ENCODE data around the gene SAXO1.

The SAXO1 gene

DNA sequence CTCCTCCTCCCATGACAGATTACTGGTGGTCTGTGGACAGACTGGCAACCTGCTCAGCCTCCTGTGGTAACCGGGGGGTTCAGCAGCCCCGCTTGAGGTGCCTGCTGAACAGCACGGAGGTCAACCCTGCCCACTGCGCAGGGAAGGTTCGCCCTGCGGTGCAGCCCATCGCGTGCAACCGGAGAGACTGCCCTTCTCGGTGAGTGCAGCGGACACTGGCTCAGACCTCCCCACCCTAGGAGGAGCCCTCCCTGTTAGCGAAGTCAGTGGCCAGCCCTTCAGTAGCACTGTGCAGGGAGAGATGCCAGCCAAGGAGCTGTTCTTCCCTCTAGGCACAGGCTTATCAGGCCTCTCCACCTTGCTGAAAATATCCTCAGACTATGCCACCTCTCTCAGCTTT is 143.5 kb downstream of the SAXO1 start:
- TF ChIP-seq Cebpa-rat (IDR thresholded peaks at IDR 0.05), result no peak

DNA sequence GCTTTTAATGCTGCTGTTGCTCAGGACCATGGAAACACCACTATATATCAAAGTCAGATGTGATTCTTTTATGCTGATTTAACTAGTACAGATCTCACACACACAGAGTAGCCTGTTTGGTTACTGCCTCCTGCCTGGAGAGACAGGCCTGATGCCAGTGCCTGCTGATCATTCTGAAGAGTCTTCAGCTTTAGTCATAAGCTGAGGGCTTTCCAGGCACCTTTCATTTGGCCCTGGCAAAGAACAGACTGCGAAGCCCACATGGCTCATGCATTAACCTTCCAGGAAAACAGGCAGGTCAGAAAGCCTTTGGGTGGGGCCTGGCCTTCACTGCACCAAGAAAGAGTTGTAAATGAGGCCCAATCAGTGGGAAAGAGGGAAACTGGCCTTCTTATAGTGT is 144.7 kb downstream of the SAXO1 start:
- H3K36me3 ChIP-seq, result no peaks in the 10 kb centered on the region
- no peaks in the 10 kb centered on the region for H4K20me1 ChIP-seq
- TF ChIP-seq Cebpa-rat (IDR thresholded peaks at IDR 0.05), result no peak

More for the DNA sequence above, 143.5 kb downstream of the SAXO1 start:
- H3K27ac ChIP-seq, result no peak overlapping the region
- 0 out of 20 replicates have a peak, but pooled peaks cover 0 to 7% (median 0%) of the 10 kb centered on the region in 10 experiments for H3K4me1 ChIP-seq
- H3K9ac ChIP-seq, result no peak overlapping the region
- H3K27me3 ChIP-seq, result no peaks in the 10 kb centered on the region
- no peaks in the 10 kb centered on the region for H4K20me1 ChIP-seq
- no peaks in the 10 kb centered on the region for H3K36me3 ChIP-seq
- H3K9me3 ChIP-seq (replicated peaks in 1 of 11), result peaks cover 0 to 22% (median 2%) of the 10 kb centered on the region in 11 experiments; a peak in 11 of 22 replicates
- no peak overlapping the region for H3K4me3 ChIP-seq
- no peak overlapping the region for H3K4me2 ChIP-seq

GRCh38 chr9:18887546-18887945 is 145.5 kb downstream of the SAXO1 start:
- no peak overlapping the region for H3K4me2 ChIP-seq
- H3K9ac ChIP-seq, result no peak overlapping the region
- H3K36me3 ChIP-seq, result no peaks in the 10 kb centered on the region
- no peak for TF ChIP-seq Cebpa-rat (IDR thresholded peaks at IDR 0.05)
- H3K4me3 ChIP-seq, result no peak overlapping the region
- no peak overlapping the region for H3K27ac ChIP-seq
- no peaks in the 10 kb centered on the region for H4K20me1 ChIP-seq
- H3K27me3 ChIP-seq, result no peaks in the 10 kb centered on the region
- 0 out of 20 replicates have a peak, but pooled peaks cover 0 to 7% (median 0%) of the 10 kb centered on the region in 10 experiments for H3K4me1 ChIP-seq
- H3K9me3 ChIP-seq (replicated peaks in 1 of 11), result peaks cover 12 to 32% (median 21%) of the 10 kb centered on the region in 11 experiments

More for the DNA sequence above, 144.7 kb downstream of the SAXO1 start:
- peaks cover 4 to 27% (median 14%) of the 10 kb centered on the region in 11 experiments for H3K9me3 ChIP-seq (replicated peaks in 1 of 11)
- no peak overlapping the region for H3K27ac ChIP-seq
- H3K4me3 ChIP-seq, result no peak overlapping the region
- H3K4me1 ChIP-seq, result 0 out of 20 replicates have a peak, but pooled peaks cover 0 to 7% (median 0%) of the 10 kb centered on the region in 10 experiments
- H3K9ac ChIP-seq, result no peak overlapping the region
- H3K4me2 ChIP-seq, result no peak overlapping the region
- no peaks in the 10 kb centered on the region for H3K27me3 ChIP-seq

DNA sequence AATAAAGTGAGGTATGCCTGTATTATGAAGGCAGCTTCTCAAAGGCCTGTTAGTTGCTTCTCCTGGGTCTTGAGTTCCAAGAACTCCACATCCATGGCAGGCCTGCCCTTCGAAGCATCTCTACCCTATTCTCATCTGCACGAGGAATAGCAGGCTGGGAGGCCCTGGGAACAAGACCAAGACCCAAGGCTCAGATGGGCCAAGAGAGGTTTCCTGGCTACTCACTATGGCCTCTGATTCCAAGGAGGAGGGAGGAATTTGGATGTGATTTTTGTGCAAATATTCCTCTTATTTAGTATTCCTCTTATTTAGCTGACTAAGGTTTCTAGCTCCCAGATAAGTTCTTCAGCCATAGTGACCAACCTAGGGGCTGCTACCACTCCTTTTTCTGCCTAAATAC is 151.3 kb downstream of the SAXO1 start:
- Histone ChIP-seq H3K4me2 (no peak overlapping the region), H3K9me3 (replicated peaks in 1 of 11) (peaks cover 17 to 43% (median 32%) of the 10 kb centered on the region in 11 experiments), H4K20me1 (no peaks in the 10 kb centered on the region), H3K36me3 (no peaks in the 10 kb centered on the region), H3K9ac (no peak overlapping the region), H3K4me3 (no peak overlapping the region), H3K4me1 (no peaks in the 10 kb centered on the region), H3K27me3 (no peaks in the 10 kb centered on the region), H3K27ac (no peak overlapping the region)
- TF ChIP-seq Cebpa-rat (IDR thresholded peaks at IDR 0.05), result no peak

DNA sequence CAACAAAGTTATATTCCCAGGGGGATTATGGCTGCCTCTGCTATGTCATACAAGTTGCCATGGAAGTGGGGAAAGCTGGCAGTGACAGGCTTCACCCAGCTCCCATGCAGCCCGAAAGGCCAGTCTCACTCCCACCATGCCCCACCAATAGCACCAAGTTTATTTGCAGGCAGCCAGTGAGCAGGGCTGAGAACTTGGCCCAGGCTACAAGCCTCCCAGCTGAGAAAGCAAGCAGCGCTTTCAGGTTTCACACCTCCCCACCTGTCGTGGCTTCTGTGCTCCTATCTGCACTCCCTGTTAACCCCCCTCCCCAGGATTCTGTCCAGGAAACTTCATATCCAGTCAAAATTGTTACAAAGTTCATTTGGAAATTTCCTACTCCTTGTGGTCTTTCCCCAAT is 155.0 kb downstream of the SAXO1 start:
- Histone ChIP-seq H4K20me1 (no peaks in the 10 kb centered on the region), H3K4me1 (no peaks in the 10 kb centered on the region), H3K9me3 (replicated peaks in 1 of 11) (peaks cover 4 to 37% (median 24%) of the 10 kb centered on the region in 11 experiments; a peak in 21 of 22 replicates), H3K9ac (no peak overlapping the region), H3K36me3 (no peaks in the 10 kb centered on the region), H3K4me3 (no peak overlapping the region), H3K4me2 (no peak overlapping the region), H3K27me3 (no peaks in the 10 kb centered on the region), H3K27ac (no peak overlapping the region)
- no peak for TF ChIP-seq Cebpa-rat (IDR thresholded peaks at IDR 0.05)

Data from BLaER1 treated with 17β-estradiol and CSF1 and Interleukin-3, amounts not matched to agents 10 nM and 100 nM (cell line).